Neural progenitor cell (in vitro differentiated cells): Measurements from ENCODE around the gene BNIP1. TPM values are rescaled to one million over a fixed set of nuclear protein-coding genes. Genes with fewer than 3 reads are reported as not detected.

Source experiments
- DNase-seq: peaks from one replicate; pipeline ENCODE4 v3.0.0-alpha.2; 2016; ENCODE audit warnings: low spot score
- H2AFZ ChIP-seq: fragments of 200-600 bp; sonication (generic); replicated peaks from 2 replicates; pipeline ENCODE4 v1.6.1; 2016; ENCODE audit warnings: antibody characterized with exemption
- H3F3A ChIP-seq: fragments of 200-600 bp; sonication (generic); 2 replicates; pipeline ENCODE4 v1.6.1; 2016; ENCODE audit warnings: antibody characterized with exemption, low read depth
- H3K27ac ChIP-seq: fragments of 200-600 bp; sonication (generic); 2 replicates; pipeline ENCODE4 v1.5.1; 2016; ENCODE audit warnings: mild to moderate bottlenecking
- H3K27me3 ChIP-seq: fragments of 200-600 bp; sonication (generic); 2 replicates; pipeline ENCODE4 v1.6.1; 2016; ENCODE audit warnings: mild to moderate bottlenecking, moderate library complexity
- H3K36me3 ChIP-seq: fragments of 200-600 bp; sonication (generic); 2 replicates; pipeline ENCODE4 v1.5.1; 2016
- H3K4me1 ChIP-seq: fragments of 200-600 bp; sonication (generic); 2 replicates; pipeline ENCODE4 v1.6.1; 2016; ENCODE audit warnings: mixed run types
- H3K4me2 ChIP-seq: fragments of 200-600 bp; sonication (generic); 2 replicates; pipeline ENCODE4 v1.6.1; 2016
- H3K4me3 ChIP-seq: fragments of 200-600 bp; sonication (generic); 2 replicates; pipeline ENCODE4 v1.5.1; 2016
- H3K79me2 ChIP-seq: fragments of 200-600 bp; sonication (generic); 2 replicates; pipeline ENCODE4 v1.6.1; 2016; ENCODE audit warnings: low read depth
- H3K9ac ChIP-seq: fragments of 200-600 bp; sonication (generic); 2 replicates; pipeline ENCODE4 v1.6.1; 2016
- H3K9me3 ChIP-seq: fragments of 200-600 bp; sonication (generic); 2 replicates; pipeline ENCODE4 v1.5.1; 2016; ENCODE audit warnings: low read depth
- H4K20me1 ChIP-seq: fragments of 200-600 bp; sonication (generic); 2 replicates; pipeline ENCODE4 v1.6.1; 2016; ENCODE audit warnings: low read depth
- H3K27ac Mint-ChIP-seq: 3 replicates; pipeline ENCODE4 v1.8.0; 2021; ENCODE audit warnings: mixed read lengths
- H3K27me3 Mint-ChIP-seq: 2 replicates; pipeline ENCODE4 v1.8.0; 2022; ENCODE audit warnings: low read depth, mild to moderate bottlenecking, inconsistent platforms, moderate library complexity, mixed read lengths; ENCODE audit not compliant: insufficient read depth
- H3K36me3 Mint-ChIP-seq: 3 replicates; pipeline ENCODE4 v1.8.0; 2021; ENCODE audit warnings: mixed read lengths
- H3K4me1 Mint-ChIP-seq: 3 replicates; pipeline ENCODE4 v1.8.0; 2021; ENCODE audit warnings: mixed read lengths
- H3K4me3 Mint-ChIP-seq: 3 replicates; pipeline ENCODE4 v1.8.0; 2021; ENCODE audit warnings: mild to moderate bottlenecking, moderate library complexity, mixed read lengths
- H3K9me3 Mint-ChIP-seq: 3 replicates; pipeline ENCODE4 v1.8.0; 2020; ENCODE audit warnings: mixed read lengths
- EZH2 ChIP-seq: fragments of 200-600 bp; sonication (generic); IDR thresholded peaks from 2 replicates; pipeline ENCODE4 v1.6.1; 2017; ENCODE audit warnings: antibody characterized with exemption, mild to moderate bottlenecking, moderate library complexity
- EZH2phosphoT487 ChIP-seq: fragments of 200-600 bp; sonication (generic); IDR thresholded peaks from 2 replicates; pipeline ENCODE4 v1.6.1; 2017; ENCODE audit warnings: antibody characterized with exemption
- total RNA-seq: library from RNA; depleted of rRNA; stranded (reverse); fragments of >200 nt; gene quantifications from 2 replicates; pipeline ENCODE4 v1.2.3, GENCODE V29; 2015; ENCODE audit warnings: low replicate concordance
- TF ChIP-seq, protein P1 (sequence below): fragments of 200-600 bp; sonication (generic); IDR thresholded peaks from 2 replicates; pipeline ENCODE4 v1.5.1; 2017; ENCODE audit warnings: antibody characterized with exemption, mild to moderate bottlenecking

BNIP1 gene
- total RNA-seq, 1 donor from 2014 or later: 15.0 TPM

DNA sequence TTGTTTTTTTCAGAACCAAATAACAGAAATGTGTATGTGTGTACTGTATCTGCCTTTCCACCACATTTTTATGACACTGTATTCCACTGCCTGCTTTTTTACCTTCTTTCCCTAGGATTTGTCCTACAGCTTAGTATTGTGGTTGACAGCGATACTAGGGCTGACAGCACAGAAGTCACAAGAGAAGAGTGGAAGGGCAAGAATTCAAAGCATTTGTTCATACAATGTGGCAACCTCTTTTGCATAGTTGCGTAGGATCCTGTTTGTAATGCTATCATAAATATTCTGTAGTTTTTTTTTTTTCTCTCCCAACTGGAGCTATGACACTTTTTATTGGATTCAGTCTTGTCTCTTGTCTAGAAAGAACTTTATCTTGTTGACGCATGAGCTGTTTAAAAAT lies 5.6 kb upstream of the BNIP1 start:
- H3K4me1 ChIP-seq: no peaks in the 10 kb centered on the region
- no peaks in the 10 kb centered on the region for H3F3A ChIP-seq
- no peaks in the 10 kb centered on the region for H3K27me3 ChIP-seq
- H3K36me3 ChIP-seq: no peaks in the 10 kb centered on the region
- H4K20me1 ChIP-seq: no peaks in the 10 kb centered on the region
- no peaks in the 10 kb centered on the region for H3K9me3 ChIP-seq
- H3K4me1 Mint-ChIP-seq: no peaks in the 10 kb centered on the region
- no peak overlapping the region for H3K4me3 ChIP-seq
- H3K9me3 Mint-ChIP-seq: no peaks in the 10 kb centered on the region
- TF ChIP-seq, protein P1, sequence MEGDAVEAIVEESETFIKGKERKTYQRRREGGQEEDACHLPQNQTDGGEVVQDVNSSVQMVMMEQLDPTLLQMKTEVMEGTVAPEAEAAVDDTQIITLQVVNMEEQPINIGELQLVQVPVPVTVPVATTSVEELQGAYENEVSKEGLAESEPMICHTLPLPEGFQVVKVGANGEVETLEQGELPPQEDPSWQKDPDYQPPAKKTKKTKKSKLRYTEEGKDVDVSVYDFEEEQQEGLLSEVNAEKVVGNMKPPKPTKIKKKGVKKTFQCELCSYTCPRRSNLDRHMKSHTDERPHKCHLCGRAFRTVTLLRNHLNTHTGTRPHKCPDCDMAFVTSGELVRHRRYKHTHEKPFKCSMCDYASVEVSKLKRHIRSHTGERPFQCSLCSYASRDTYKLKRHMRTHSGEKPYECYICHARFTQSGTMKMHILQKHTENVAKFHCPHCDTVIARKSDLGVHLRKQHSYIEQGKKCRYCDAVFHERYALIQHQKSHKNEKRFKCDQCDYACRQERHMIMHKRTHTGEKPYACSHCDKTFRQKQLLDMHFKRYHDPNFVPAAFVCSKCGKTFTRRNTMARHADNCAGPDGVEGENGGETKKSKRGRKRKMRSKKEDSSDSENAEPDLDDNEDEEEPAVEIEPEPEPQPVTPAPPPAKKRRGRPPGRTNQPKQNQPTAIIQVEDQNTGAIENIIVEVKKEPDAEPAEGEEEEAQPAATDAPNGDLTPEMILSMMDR: no peak
- no peak overlapping the region for H3K4me2 ChIP-seq
- H3K27me3 Mint-ChIP-seq: no peaks in the 10 kb centered on the region
- H3K36me3 Mint-ChIP-seq: no peaks in the 10 kb centered on the region
- no peak overlapping the region for H2AFZ ChIP-seq
- H3K4me3 Mint-ChIP-seq: no peak overlapping the region
- H3K27ac ChIP-seq: no peak overlapping the region
- no peaks in the 10 kb centered on the region for H3K79me2 ChIP-seq
- no peak overlapping the region for H3K27ac Mint-ChIP-seq
- no peak for DNase-seq
- no peak overlapping the region for H3K9ac ChIP-seq

- H3K4me2 ChIP-seq: no peak overlapping the region
- no peaks in the 10 kb centered on the region for H4K20me1 ChIP-seq
- H3K9me3 ChIP-seq: no peaks in the 10 kb centered on the region
- no peak for DNase-seq
- no peak overlapping the region for H3K4me3 Mint-ChIP-seq
- no peak overlapping the region for H3K9ac ChIP-seq
- H3K9me3 Mint-ChIP-seq: no peaks in the 10 kb centered on the region
- H3K4me1 ChIP-seq: no peaks in the 10 kb centered on the region
- H3K27me3 Mint-ChIP-seq: peaks cover 2% of the 10 kb centered on the region
- no peak overlapping the region for H3K27ac ChIP-seq
- H3K4me1 Mint-ChIP-seq: no peaks in the 10 kb centered on the region
- no peak overlapping the region for H3K27ac Mint-ChIP-seq
- H2AFZ ChIP-seq: no peak overlapping the region
- no peaks in the 10 kb centered on the region for H3K36me3 ChIP-seq
- no peaks in the 10 kb centered on the region for H3K79me2 ChIP-seq
- H3K27me3 ChIP-seq: no peaks in the 10 kb centered on the region
- TF ChIP-seq EZH2phosphoT487 (no peak), EZH2 (no peak)
- TF ChIP-seq, protein P1: no peak
- no peak overlapping the region for H3K4me3 ChIP-seq
- no peaks in the 10 kb centered on the region for H3K36me3 Mint-ChIP-seq
- no peaks in the 10 kb centered on the region for H3F3A ChIP-seq
Observed at GRCh38 chr5:173139631-173140030, 4.7 kb upstream of the BNIP1 start.

GRCh38 chr5:173140769-173141168 lies 3.6 kb upstream of the BNIP1 start:
- H3K27ac ChIP-seq: no peak overlapping the region
- H2AFZ ChIP-seq: no peak overlapping the region
- H3K4me2 ChIP-seq: no peak overlapping the region
- no peak overlapping the region for H3K9ac ChIP-seq
- H3K36me3 Mint-ChIP-seq: no peaks in the 10 kb centered on the region
- no peak overlapping the region for H3K27ac Mint-ChIP-seq
- peaks cover 4% of the 10 kb centered on the region for H3F3A ChIP-seq
- no peak for DNase-seq
- H3K9me3 Mint-ChIP-seq: no peaks in the 10 kb centered on the region
- H3K4me3 Mint-ChIP-seq: no peak overlapping the region
- H3K27me3 ChIP-seq: no peaks in the 10 kb centered on the region
- no peaks in the 10 kb centered on the region for H4K20me1 ChIP-seq
- H3K4me1 ChIP-seq: no peaks in the 10 kb centered on the region
- H3K4me1 Mint-ChIP-seq: peaks cover 5% of the 10 kb centered on the region
- H3K27me3 Mint-ChIP-seq: peaks cover 2% of the 10 kb centered on the region
- H3K36me3 ChIP-seq: no peaks in the 10 kb centered on the region
- H3K4me3 ChIP-seq: no peak overlapping the region
- H3K79me2 ChIP-seq: no peaks in the 10 kb centered on the region
- no peaks in the 10 kb centered on the region for H3K9me3 ChIP-seq
- TF ChIP-seq EZH2phosphoT487: no peak
- TF ChIP-seq EZH2: no peak
- TF ChIP-seq, protein P1: no peak

DNA sequence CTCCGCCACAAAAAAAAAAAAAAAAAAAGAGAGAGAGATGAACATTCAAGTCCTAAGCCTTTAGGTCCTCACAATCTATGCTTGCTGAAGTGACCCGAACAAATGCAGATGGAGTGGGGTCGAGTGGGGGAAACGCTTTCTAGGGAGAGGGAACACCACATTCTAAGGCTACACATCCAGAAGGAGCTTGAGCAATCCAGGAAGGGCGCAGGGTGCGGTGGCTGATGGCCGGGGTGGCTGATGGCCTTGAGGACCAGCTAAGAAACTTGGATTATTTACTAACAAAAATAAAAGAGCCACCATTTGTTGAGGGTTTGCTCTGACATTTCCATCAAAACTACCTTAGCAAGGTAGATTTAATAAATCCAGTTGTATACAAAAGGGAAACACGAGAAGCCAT lies 764 bp upstream of the BNIP1 start:
- Mint-ChIP-seq H3K27me3 (peaks cover 2% of the 10 kb centered on the region), H3K9me3 (no peaks in the 10 kb centered on the region), H3K4me3 (no peak overlapping the region), H3K27ac (no peak overlapping the region), H3K4me1 (peaks cover 8% of the 10 kb centered on the region), H3K36me3 (no peaks in the 10 kb centered on the region)
- H3K9ac ChIP-seq: no peak overlapping the region
- no peak overlapping the region for H3K27ac ChIP-seq
- H4K20me1 ChIP-seq: no peaks in the 10 kb centered on the region
- H2AFZ ChIP-seq: no peak overlapping the region
- H3K4me2 ChIP-seq: no peak overlapping the region
- no peaks in the 10 kb centered on the region for H3K9me3 ChIP-seq
- no peak overlapping the region for H3K4me3 ChIP-seq
- H3K4me1 ChIP-seq: no peaks in the 10 kb centered on the region
- H3K79me2 ChIP-seq: no peaks in the 10 kb centered on the region
- no peaks in the 10 kb centered on the region for H3K36me3 ChIP-seq
- TF ChIP-seq, protein P1: no peak
- TF ChIP-seq EZH2: no peak
- TF ChIP-seq EZH2phosphoT487: no peak
- DNase-seq: no peak
- no peaks in the 10 kb centered on the region for H3K27me3 ChIP-seq
- H3F3A ChIP-seq: peaks cover 4% of the 10 kb centered on the region
